HG03066 (cell line): ENCODE data around the gene TXNRD1.
"Not testable (repeated sequence)": the region's sequence is repeated elsewhere in the genome, so short reads cannot be mapped to it uniquely, and the experiment has no call there.

ENCODE experiments used
- ATAC-seq: cut with Tn5 transposase; IDR thresholded peaks from one replicate; pipeline ENCODE4 v1.9.1; 2021; ENCODE audit warnings: low read depth; ENCODE audit not compliant: unreplicated experiment

TXNRD1 gene

DNA sequence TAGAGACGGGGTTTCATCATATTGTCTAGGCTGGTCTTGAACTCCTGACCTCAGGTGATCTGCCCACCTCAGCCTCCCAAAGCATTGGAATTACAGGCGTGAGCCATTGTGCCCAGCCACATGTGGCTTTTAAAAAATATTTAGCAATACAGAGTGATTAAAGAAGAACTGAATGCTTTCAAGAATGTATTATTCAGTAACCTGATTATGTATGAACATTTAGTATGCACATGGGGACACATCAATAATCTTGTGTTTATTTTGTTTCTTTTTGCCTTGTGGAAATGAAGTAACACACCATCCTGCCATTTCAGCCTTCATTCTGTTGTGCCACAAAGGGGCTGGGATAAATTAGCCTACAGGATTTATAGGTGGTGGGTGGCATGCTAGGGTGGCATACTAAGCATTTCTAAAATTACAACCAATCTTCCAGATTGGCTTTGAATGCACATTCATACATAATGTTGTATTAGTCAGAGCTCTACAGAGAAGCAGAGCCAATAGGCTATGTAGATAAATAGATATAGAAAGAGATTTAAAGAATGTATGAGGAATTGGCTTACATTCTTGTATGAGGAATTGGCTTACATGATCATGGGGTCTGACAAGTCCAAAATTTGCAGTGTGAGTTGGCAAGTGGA lies 25.5 kb upstream of the TXNRD1 start:
- no peak for ATAC-seq

DNA sequence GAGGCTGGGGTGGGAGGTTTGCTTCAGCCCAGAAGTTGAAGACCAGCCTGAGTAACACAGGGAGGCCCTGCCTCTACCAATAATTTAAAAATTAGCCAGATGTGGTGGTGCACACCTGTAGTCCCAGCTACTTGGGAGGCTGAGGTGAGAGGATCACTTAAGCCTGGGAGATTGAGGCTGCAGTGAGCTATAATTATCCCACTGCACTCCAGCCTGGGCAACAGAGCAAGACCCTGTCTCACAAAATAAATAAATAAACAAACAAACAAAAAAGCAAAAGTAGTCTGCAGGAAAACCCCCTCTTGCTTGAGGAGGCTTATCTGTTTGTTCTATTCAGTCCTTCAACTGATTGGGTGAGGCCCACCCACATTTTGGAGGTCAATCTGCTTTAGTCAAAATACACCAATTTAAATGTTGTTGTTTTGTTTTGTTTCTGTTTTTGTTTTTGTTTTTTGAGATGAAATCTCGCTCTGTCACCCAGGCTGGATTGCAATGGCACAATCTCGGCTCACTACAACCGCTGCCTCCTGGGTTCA lies 24.9 kb upstream of the TXNRD1 start:
- ATAC-seq = no peak

DNA sequence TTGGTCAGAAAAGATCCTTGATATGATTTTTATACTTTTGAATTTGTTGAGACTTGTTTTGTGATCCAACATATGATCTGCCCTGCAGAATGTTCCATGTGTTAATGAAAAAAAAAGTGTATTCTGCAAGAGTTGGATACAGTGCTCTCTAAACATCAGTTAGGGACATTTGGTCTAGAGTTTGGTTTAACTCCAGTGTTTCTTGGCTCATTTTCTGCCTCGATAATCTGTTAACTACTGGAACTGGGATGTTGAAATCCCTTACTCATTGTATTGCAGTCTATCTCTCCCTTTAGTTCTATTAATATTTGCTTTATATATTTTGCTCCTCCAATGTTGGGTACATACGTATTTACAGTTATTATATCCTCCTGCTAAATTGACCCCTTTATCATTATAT lies 18.3 kb upstream of the TXNRD1 start:
- ATAC-seq = no peak

DNA sequence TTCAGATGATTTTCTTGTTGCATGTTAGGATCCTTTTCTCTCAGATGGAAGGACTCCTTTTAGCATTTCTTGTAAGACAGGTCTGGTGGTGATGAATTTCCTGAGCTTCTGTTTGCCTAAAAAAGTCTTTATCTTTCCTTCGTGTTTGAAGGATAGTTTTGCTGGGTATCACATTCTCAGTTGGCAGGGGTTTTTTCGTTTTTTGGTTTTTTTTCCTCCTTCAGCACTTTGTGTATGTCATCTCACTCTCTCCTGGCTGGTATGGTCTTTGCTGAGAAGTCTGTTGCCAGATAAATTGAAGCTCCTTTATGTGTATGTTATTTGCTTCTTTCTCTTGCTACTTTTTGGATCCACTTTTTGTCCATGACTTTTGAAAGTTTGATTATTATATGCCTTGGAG lies 15.6 kb upstream of the TXNRD1 start:
- no peak for ATAC-seq

DNA sequence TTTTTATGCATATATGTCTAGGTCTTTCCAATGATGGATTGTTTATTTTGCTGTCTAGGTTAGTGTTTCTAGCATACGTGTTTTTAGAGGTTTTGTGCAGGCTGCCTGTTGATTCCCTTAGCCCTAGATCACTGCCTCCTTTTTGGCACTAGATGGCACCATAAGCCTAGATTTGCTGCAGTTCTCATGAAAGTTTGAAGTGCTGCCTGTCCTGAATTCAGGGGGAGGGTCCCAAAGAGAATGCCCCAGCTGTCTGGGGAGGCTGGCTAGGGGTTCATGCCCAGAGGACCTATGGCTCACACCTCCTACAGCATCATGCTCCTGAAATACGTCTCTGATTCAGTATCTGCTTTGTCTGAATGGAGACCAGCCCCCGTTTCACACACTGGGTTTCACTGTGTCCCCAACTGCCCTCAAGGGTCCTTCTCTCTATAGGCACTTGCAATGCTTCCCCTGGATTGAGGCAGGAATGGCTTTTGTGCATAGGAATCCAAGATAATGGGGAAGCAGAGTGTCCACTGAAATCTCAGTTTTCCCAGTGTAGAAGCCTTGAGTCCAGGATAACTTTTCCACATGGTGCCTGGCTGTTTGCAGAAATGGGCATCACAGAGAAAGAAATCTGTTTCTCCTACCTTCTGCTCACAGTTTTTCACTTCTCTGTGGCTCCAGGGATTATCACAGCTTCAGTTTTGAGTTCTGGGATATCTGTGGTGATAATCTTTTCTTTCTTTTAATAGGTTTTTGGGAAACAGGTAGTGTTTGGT lies 14.2 kb upstream of the TXNRD1 start:
- ATAC-seq = no peak

DNA sequence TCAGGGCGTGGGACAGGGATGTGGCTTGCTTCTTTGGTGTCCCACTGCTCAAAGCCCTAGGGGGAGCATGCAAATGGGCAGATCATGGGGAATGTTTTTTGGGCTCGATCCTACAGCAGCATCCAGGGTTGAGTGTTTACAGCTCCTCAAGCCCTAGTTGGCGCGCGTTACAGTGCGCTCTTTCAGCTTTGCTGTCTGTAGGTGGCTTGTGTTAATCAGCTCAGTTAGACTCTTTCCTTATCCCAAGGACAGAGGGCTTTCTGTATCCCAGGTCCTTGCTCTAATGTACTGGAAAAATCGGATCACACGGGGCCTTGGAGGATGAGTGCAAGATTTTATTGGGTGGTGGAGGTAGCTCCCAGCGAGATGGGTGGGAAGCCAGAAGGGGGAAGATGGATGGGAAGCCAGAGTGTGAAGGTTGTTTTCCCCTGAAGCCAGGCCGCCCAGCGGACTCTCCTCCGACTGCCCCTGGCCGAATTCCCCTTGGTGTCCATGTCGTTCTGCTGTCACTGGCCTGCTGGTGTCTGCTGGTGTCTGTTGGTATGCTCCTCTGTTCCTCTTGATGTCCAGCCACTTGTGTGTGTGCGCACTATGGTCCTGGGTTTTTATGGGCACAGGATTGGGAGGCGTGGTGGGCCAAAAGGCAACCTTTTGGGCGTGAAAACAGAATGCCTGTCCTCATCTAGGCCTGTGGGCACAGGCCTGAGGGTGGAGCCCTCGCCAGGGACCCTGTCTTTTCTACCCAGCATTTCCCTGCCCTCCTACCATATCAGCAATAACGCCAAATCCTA lies 10.7 kb upstream of the TXNRD1 start:
- ATAC-seq = no peak

DNA sequence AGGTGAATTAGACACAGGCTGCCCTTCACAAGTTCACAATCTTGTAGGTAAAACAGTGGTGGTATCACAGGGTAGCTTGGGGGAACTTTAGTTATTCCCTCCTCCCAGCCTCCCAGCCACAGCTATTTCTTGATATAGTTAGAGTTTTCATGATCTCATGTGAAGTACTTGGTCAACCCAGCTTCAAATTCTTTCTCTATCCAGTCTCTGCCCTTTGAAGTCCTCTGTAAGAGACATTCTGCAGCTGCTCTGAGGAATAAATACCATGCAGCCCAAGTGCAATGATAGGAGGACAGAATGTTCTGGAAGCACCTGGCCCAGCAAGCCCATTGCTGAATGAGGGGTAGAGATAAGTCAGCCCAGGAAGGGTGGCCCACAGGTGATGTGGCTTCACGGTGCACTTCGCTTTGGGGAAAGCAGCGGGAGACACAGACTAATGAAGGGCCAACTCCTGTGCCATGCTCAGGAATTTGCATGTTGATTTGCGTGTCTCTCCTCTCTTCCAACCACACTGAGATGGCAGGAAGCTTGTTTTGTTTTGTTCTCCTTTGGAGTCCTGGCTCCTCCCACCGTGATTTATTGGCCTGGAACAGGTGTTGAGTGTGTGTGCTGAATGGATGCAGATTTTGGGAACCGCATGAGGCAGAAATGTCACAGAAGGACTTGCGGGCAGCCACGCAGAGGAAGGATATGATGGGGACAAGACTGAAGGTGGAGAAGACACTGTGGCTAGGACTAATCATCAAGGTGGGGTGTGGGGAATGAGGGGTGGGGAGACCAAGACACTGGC lies 8.0 kb upstream of the TXNRD1 start:
- no peak for ATAC-seq

DNA sequence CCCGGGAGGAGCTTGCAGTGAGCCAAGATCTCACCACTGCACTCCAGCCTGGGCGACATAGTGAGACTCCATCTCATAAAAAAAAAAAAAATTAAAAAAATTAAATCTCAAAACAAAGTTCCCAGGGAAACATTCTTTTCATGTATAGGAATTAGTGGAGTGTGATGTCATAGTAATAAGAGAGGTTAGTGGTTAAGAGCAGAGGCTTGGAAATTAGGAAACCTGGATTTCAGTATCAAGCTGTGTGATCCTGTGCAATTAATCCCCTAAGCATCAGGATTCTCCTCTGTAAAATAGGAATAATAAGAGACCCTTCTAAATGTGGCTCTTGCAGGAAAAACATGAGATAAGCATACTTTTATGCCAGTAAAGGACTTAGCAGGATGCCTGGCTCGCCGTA lies 3.1 kb upstream of the TXNRD1 start:
- no peak for ATAC-seq

DNA sequence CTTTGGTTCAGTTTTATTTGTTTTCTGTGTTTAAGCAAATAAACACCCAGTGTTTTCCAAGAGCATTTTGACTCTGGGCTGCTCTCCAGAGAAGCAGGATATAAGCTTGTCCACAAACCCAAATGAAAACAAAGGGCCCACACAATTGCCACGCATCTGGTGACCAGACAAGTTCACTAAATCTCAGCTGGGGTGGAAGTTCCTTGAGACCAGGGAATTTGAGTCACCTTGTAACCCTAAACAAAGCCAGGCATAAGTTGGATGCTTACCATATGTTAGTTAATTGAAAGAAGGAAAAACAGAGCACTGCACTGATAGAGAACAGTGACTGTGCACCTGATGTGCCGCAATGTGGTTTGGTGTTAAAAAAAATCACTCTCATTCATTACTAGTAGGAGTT lies 1.6 kb upstream of the TXNRD1 start:
- no peak for ATAC-seq

DNA sequence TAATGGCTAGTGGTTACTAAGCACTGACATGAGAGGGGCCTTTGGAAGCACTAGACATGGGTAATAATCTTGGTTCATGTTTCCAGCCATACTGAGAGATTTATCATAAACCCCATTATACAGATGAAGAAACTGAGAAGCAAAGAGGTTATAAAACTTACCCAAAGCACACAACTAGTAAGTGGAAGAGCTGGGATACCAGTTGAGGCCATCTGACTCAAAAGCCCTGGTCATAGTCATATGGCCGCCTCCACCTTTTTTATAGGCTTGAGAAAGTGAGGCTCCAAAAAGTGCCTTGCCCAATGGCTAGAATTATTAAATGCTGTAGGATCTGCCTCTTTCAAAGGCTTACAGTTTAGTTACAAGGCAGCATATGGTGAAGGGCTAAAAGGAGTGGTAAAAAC lies 944 bp downstream of the TXNRD1 start:
- no peak for ATAC-seq

DNA sequence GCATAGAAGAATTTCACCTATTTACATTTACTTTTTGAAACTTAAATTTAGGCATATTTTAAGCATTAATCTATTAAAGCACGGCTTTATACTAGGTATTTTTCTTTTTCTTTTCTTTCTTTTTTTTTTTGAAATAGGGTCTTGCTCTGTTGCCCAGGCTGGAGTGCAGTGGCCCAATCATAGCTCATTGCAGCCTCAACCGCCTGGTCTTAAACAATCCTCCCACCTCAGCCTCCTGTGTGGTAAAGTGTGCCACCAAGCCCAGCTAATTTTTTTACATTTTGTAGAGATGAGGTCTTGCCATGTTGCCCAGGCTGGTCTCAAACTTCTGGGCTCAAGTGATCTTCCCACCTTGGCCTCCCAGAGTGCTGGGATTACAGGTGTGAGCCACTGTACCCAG lies 2.9 kb downstream of the TXNRD1 start:
- ATAC-seq = not testable (repeated sequence)

DNA sequence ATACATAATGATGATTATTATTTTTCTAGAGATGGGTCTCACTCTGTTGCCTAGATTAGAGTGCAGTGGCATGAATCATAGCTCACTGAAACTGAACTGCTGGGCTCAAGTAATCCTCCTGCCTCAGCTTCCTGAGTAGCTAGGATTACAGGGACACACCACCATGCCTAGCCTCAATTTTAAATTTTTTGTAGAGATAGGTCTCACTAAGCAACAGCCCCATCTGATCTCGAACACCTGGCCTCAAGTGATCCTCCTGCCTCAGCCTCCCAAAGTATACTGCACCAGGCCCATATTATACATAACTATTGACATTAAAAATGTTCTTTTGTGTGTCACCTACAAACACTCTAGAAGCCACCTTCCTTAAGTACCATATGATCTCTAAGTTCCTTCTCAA lies 3.4 kb downstream of the TXNRD1 start:
- ATAC-seq = no peak

DNA sequence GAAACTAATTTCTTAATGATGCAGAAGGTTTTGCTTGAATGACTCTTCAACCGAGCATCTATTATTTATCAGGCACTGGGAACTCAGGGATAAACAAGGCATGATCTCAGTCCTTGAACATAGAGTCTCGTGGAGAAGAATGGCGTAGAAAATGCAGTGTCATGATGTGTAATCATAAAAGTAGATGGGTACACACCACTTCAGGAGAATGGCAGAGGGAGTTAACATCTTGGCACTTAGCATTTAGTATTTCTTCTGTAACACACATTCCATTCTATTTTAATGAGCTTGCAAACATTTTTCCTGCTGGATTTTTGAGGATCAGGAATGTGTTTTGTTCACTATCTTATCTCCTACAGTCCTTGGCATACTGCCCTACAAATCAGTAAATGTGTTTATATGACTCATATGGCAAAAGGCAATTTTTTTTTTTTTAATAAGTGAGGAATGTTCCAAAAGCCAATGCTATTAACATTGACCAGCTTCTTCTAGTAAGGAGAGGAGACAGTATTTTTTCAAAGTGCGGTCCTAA lies 3.8 kb downstream of the TXNRD1 start:
- no peak for ATAC-seq

DNA sequence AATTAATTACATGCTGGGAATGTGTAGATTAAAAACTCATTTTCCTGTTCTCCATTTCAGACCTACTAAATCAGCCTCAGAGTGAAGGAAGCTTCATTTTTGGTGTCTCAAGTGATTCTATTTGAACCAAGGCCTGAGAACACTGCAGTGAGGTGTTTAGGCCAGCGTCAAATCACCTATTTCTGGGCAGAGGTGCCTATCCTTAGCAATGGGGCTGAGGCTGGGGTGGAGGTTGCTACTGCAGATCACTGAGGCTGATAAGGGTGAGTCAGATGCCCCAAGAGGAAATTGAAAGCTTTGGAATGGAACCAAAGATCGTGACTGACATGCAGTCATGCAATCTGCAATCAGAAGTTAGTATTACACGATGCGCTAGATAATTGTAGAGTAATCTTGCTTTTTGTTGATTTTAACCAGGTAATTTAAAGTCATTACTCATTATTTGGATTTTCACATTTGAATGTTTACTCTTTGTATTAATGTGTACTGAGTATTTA lies 4.4 kb downstream of the TXNRD1 start:
- no peak for ATAC-seq

DNA sequence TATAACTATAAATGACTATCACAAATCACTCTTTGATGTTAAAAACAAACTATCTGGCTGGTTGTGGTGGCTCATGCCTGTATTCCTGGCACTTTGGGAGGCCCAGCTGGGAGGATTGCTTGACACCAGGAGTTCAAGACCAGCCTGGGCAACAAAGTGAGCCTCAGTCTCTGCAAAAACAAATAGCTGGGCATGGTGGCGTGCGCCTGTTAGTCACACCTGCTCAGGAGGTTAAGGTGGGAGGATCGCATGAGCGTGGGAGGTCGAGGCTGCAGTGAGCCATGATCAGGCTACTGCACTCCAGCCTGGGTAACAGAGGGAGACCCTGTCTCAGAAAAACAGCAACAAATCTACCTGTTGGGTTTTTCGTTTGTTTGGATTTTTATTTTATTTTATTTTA lies 5.4 kb downstream of the TXNRD1 start:
- no peak for ATAC-seq

DNA sequence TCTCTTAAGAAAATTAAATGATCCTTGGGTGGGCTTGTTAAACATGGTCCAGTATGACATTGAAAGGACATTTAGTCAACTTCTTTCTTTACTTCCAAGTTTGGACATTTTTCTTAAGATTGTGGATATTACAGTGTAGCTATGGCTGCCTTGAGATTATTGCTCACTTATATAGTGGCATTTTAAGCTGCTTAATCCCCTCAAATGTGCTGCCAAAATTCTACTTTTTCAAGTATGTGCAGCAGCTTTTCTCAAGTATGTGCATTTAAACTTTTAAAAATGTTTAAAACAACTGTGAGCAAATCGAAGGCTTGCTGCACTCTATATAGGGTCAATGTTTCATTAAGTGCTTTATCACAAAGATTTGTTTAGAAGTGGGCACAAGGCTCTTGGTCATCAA lies 7.4 kb downstream of the TXNRD1 start:
- ATAC-seq = no peak

DNA sequence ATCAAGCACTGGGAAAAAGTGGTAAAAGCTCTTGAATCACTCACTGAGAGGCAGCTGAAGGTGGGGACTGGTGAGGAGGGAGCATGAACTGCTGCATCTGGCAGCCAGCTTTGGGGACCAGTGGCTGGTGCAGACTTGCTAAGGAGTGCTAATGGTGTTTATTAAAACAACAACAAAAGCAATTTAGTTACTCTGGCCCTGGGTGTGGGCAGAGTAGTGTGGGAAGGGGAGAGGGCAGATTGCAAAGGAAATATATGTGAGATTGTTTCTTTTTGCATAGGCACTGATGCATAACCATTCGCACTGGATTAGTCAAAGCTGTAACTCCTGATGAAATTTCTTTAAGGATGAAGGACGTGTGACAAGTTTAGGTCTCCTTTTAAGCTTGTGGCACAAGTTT lies 8.1 kb downstream of the TXNRD1 start:
- ATAC-seq = no peak

DNA sequence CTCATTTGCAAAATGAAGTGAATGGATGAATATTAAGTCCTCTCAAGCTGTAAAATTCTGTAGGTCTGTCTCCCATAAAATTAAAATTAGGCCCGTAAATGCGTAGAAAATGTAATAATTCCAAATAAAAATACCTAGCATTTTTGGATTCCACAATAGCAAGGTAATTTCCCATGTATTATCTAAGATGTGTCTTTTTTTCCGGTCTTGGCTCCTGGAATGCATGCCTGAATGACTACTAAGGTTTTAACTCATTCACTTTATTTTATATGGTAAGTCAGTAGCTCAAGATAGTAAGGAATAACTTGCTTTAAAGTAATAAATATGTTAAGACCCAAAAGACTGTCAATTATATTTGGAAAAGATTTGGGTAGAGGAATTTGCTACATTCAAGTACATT lies 11.1 kb downstream of the TXNRD1 start:
- no peak for ATAC-seq

DNA sequence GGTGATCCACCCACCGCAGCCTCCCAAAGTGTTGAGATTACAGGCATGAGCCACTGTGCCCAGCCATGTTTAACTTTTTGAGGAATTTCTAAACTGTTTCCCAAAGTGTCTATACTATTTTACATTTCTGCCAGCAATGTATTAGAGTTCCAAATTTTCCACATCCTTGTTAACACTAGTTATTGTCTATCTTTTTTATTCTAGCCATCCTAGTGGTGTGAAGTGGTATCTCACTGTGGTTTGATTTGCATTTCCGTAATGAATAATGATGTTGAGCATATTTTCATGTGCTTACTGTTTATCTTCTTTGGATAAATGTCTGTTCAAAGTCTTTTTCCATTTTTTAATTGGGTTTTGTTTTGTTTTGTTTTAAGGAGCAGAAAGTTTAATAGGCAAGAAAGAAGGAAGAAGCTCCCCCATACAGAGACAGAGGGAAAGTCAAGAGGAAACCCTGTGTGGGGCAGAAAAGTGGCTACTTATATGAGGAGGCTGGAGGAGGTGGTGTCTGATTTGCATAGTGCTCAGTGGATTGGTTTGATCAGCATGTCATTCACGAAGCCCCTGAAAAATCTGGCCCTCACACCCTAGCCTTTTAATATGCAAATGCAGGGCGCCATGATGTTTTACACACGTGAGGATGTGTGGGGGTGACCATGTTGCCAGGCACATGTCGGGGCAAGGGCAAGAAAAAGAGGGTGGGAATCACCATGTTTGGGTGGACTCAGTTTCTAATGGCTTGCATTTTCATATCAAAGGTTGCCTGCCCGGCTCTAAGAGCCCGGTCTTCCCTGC lies 14.9 kb downstream of the TXNRD1 start:
- no peak for ATAC-seq
